Measurements from ENCODE around the gene SLC17A8.

- TF ChIP-seq POLR2A (IDR thresholded peaks at IDR 0.05; ENCODE audit: low read depth, low read length) = no peak
- TF ChIP-seq POLR2AphosphoS5 (IDR thresholded peaks at IDR 0.05; ENCODE audit: low read depth, low read length) = no peak
- no peak for TF ChIP-seq TAF1 (IDR thresholded peaks at IDR 0.05; ENCODE audit: low read depth, low read length)
- no peak for TF ChIP-seq SPI1 (IDR thresholded peaks at IDR 0.05; ENCODE audit: low read depth, low read length)
- no peak for TF ChIP-seq POU2F2 (IDR thresholded peaks at IDR 0.05; ENCODE audit: low read depth, low read length)
These were observed 56.1 kb downstream of the SLC17A8 start for GRCh38 chr12:100413001-100413400.
